GM23338 (cell line): ENCODE data around the gene TRUB1.

Source experiments
- CREB1 ChIP-seq: fragments of 250-450 bp; sonication (Bioruptor Pico); IDR thresholded peaks from 2 replicates; pipeline ENCODE4 v1.5.0; 2020; ENCODE audit warnings: low read depth, mild to moderate bottlenecking, moderate library complexity
- CTCF ChIP-seq, 2 experiments: fragments of 200-600 bp in 1 of 2; sonication (generic) in 1 of 2; conservative IDR thresholded peaks; 2 replicates each; pipeline versions ENCODE4 v1.5.1 to v1.6.1; 2016 to 2017; ENCODE audit warnings: antibody characterized with exemption in 2 of 2, low read depth in 2 of 2, mild to moderate bottlenecking in 2 of 2, moderate library complexity in 1 of 2
- ETS1 ChIP-seq: IDR thresholded peaks from 2 replicates; pipeline ENCODE4 v1.6.1; 2016; ENCODE audit warnings: antibody characterized with exemption
- EZH2 ChIP-seq: fragments of 200-600 bp; sonication (generic); IDR thresholded peaks from one replicate; pipeline ENCODE4 v1.8.0; 2017; ENCODE audit warnings: antibody characterized with exemption, mild to moderate bottlenecking, low read depth; ENCODE audit not compliant: unreplicated experiment
- EZH2phosphoT487 ChIP-seq: fragments of 200-600 bp; sonication (generic); IDR thresholded peaks from one replicate; pipeline ENCODE4 v1.8.1; 2018; ENCODE audit warnings: antibody characterized with exemption; ENCODE audit not compliant: unreplicated experiment
- JUNB ChIP-seq: IDR thresholded peaks from one replicate; pipeline ENCODE4 v1.6.1; 2016; ENCODE audit warnings: antibody characterized with exemption; ENCODE audit not compliant: unreplicated experiment
- POLR2AphosphoS5 ChIP-seq: IDR thresholded peaks from 2 replicates; pipeline ENCODE4 v1.6.1; 2016; ENCODE audit warnings: antibody characterized with exemption, low read depth
- REST ChIP-seq: IDR thresholded peaks from one replicate; pipeline ENCODE4 v1.6.1; 2018; ENCODE audit warnings: antibody characterized with exemption; ENCODE audit not compliant: unreplicated experiment
- ZNF114 ChIP-seq: fragments of 250-450 bp; sonication (Bioruptor Pico); IDR thresholded peaks from 2 replicates; pipeline ENCODE4 v1.5.0; 2020; ENCODE audit warnings: mild to moderate bottlenecking, moderate library complexity
- ZNF462 ChIP-seq: fragments of 250-450 bp; sonication (Bioruptor Pico); IDR thresholded peaks from 2 replicates; pipeline ENCODE4 v1.5.0; 2020; ENCODE audit warnings: mild to moderate bottlenecking, moderate library complexity

- TF ChIP-seq CTCF (conservative IDR thresholded peaks at IDR 0.05; ENCODE audit: low read depth in 2 of 2) (no peak), CREB1 (CRISPR knock-in tag) (no peak), EZH2phosphoT487 (no peak), REST (no peak), POLR2AphosphoS5 (no peak), JUNB (no peak), EZH2 (no peak), ZNF462 (CRISPR knock-in tag) (no peak), ZNF114 (CRISPR knock-in tag) (no peak), ETS1 (no peak)
These were observed 26.1 kb upstream of the TRUB1 start for GRCh38 chr10:114911801-114912469.
